ENCODE data around the gene GNAL. TPM values are rescaled to one million over a fixed set of nuclear protein-coding genes. Genes with fewer than 3 reads are reported as not detected.

Gene GNAL
- total RNA-seq, 1 donor from 2014 or later, result 2.6 TPM

GRCh38 chr18:11859903-11860407, 170.9 kb downstream of the GNAL start:
- H3K9ac ChIP-seq (ENCODE audit: low read depth in 1 of 3, low read length in 3 of 3), result no peak overlapping the region
- peak overlapping the region; percentile 49 for H3K27ac ChIP-seq (ENCODE audit: low read depth, low read length)

GRCh38 chr18:11860594-11861450, 171.8 kb downstream of the GNAL start:
- peaks cover 0 to 30% (median 22%) of the 10 kb centered on the region in 3 donors for H3K4me1 ChIP-seq (ENCODE audit: control insufficient read depth in 3 of 3, insufficient read depth in 3 of 3, low read length in 3 of 3)
- no peak overlapping the region for H3K27ac ChIP-seq (ENCODE audit: low read depth, low read length)
- H3K4me3 ChIP-seq (ENCODE audit: low read length in 3 of 3), result no peak overlapping the region
- H3K9me3 ChIP-seq (ENCODE audit: control insufficient read depth in 3 of 3, low read length in 3 of 3), result no peaks in the 10 kb centered on the region
- no peak overlapping the region for H3K9ac ChIP-seq (ENCODE audit: low read depth in 1 of 3, low read length in 3 of 3)
- H3K36me3 ChIP-seq (ENCODE audit: control insufficient read depth in 3 of 3, insufficient read depth in 3 of 3, low read length in 3 of 3), result peaks cover 4 to 17% (median 9%) of the 10 kb centered on the region in 3 donors
- H3K27me3 ChIP-seq (ENCODE audit: control insufficient read depth in 3 of 3, insufficient read depth in 3 of 3, low read length in 3 of 3), result no peaks in the 10 kb centered on the region

More at GRCh38 chr18:11859903-11860407, 170.9 kb downstream of the GNAL start:
- Histone ChIP-seq H3K27me3 (ENCODE audit: control insufficient read depth in 3 of 3, insufficient read depth in 3 of 3, low read length in 3 of 3) (no peaks in the 10 kb centered on the region), H3K36me3 (ENCODE audit: control insufficient read depth in 3 of 3, insufficient read depth in 3 of 3, low read length in 3 of 3) (peaks cover 2 to 8% (median 3%) of the 10 kb centered on the region in 3 donors), H3K4me3 (ENCODE audit: low read length in 3 of 3) (peak overlapping the region in 1 of 3 donors; percentile 14), H3K4me1 (ENCODE audit: control insufficient read depth in 3 of 3, insufficient read depth in 3 of 3, low read length in 3 of 3) (peaks cover 0 to 30% (median 23%) of the 10 kb centered on the region in 3 donors), H3K9me3 (ENCODE audit: control insufficient read depth in 3 of 3, low read length in 3 of 3) (no peaks in the 10 kb centered on the region)

- no peaks in the 10 kb centered on the region for H3K27me3 ChIP-seq (ENCODE audit: control insufficient read depth in 3 of 3, insufficient read depth in 3 of 3, low read length in 3 of 3)
- H3K27ac ChIP-seq (ENCODE audit: low read depth, low read length), result no peak overlapping the region
- no peaks in the 10 kb centered on the region for H3K9me3 ChIP-seq (ENCODE audit: control insufficient read depth in 3 of 3, low read length in 3 of 3)
- H3K4me1 ChIP-seq (ENCODE audit: control insufficient read depth in 3 of 3, insufficient read depth in 3 of 3, low read length in 3 of 3), result peaks cover 0 to 22% (median 16%) of the 10 kb centered on the region in 3 donors
- H3K36me3 ChIP-seq (ENCODE audit: control insufficient read depth in 3 of 3, insufficient read depth in 3 of 3, low read length in 3 of 3), result peaks cover 4 to 24% (median 17%) of the 10 kb centered on the region in 3 donors
- H3K4me3 ChIP-seq (ENCODE audit: low read length in 3 of 3), result no peak overlapping the region
- no peak overlapping the region for H3K9ac ChIP-seq (ENCODE audit: low read depth in 1 of 3, low read length in 3 of 3)
Observed at GRCh38 chr18:11861583-11862288, 172.7 kb downstream of the GNAL start.

DNA sequence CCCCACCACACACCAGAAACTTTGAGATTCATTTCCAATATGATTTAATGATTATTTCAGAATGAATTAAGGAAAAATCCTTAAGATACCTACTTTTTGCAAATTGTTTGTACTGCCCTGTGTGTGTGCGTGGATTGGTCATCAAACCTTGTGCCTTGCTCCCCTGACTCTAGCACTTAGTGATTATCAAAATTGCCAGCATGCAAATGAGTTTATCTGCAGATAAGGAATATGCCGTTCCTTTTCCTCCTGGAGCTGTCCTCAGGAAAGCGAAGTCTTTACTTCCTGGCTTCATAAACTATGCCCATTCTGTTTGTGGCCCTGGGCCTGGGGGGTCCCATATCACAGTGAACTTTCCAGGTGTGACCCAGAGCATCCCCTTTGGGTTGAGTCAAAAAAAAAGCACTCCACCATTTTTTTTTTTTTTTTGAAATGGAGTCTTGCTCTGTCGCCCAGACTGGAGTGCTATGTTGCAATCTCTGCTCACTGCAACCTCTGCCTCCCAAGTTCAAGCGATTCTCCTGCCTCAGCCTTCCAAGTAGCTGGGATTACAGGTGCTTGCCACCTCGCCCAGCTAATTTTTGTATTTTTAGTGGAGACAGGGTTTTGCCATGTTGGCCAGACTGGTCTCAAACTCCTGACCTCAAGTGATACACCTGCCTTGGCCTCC, 173.5 kb downstream of the GNAL start:
- no peak overlapping the region for H3K9ac ChIP-seq (ENCODE audit: low read depth in 1 of 3, low read length in 3 of 3)
- no peaks in the 10 kb centered on the region for H3K27me3 ChIP-seq (ENCODE audit: control insufficient read depth in 3 of 3, insufficient read depth in 3 of 3, low read length in 3 of 3)
- H3K27ac ChIP-seq (ENCODE audit: low read depth, low read length), result no peak overlapping the region
- peaks cover 4 to 28% (median 17%) of the 10 kb centered on the region in 3 donors for H3K36me3 ChIP-seq (ENCODE audit: control insufficient read depth in 3 of 3, insufficient read depth in 3 of 3, low read length in 3 of 3)
- peaks cover 0 to 18% (median 11%) of the 10 kb centered on the region in 3 donors for H3K4me1 ChIP-seq (ENCODE audit: control insufficient read depth in 3 of 3, insufficient read depth in 3 of 3, low read length in 3 of 3)
- H3K9me3 ChIP-seq (ENCODE audit: control insufficient read depth in 3 of 3, low read length in 3 of 3), result no peaks in the 10 kb centered on the region
- H3K4me3 ChIP-seq (ENCODE audit: low read length in 3 of 3), result no peak overlapping the region

DNA sequence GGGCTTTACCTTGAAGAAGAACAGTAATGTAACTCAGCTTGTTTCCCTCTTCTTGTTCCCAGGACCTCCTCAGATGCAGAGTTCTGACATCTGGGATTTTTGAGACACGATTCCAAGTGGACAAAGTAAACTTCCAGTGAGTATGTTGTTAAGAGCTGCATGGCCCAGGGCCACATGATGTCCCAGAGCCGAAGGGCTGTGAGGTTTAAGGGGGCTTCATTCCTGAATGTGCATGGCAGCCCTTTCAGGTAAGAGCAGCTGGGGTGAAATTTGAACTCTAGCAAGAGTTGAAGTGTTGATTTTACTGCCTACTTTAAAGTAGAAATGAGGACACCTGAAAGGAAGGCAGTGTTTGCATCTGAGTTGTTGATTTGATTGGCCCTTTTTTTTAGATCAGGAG, 175.4 kb downstream of the GNAL start:
- Histone ChIP-seq H3K4me3 (ENCODE audit: low read length in 3 of 3) (no peak overlapping the region), H3K27me3 (ENCODE audit: control insufficient read depth in 3 of 3, insufficient read depth in 3 of 3, low read length in 3 of 3) (no peaks in the 10 kb centered on the region), H3K4me1 (ENCODE audit: control insufficient read depth in 3 of 3, insufficient read depth in 3 of 3, low read length in 3 of 3) (peaks cover 0 to 13% (median 6%) of the 10 kb centered on the region in 3 donors), H3K36me3 (ENCODE audit: control insufficient read depth in 3 of 3, insufficient read depth in 3 of 3, low read length in 3 of 3) (peaks cover 4 to 36% (median 21%) of the 10 kb centered on the region in 3 donors), H3K27ac (ENCODE audit: low read depth, low read length) (no peak overlapping the region), H3K9me3 (ENCODE audit: control insufficient read depth in 3 of 3, low read length in 3 of 3) (no peaks in the 10 kb centered on the region), H3K9ac (ENCODE audit: low read depth in 1 of 3, low read length in 3 of 3) (no peak overlapping the region)

- H3K4me1 ChIP-seq (ENCODE audit: control insufficient read depth in 3 of 3, insufficient read depth in 3 of 3, low read length in 3 of 3), result peaks cover 0 to 7% (median 1%) of the 10 kb centered on the region in 3 donors
- H3K9ac ChIP-seq (ENCODE audit: low read depth in 1 of 3, low read length in 3 of 3), result no peak overlapping the region
- no peaks in the 10 kb centered on the region for H3K9me3 ChIP-seq (ENCODE audit: control insufficient read depth in 3 of 3, low read length in 3 of 3)
- H3K27me3 ChIP-seq (ENCODE audit: control insufficient read depth in 3 of 3, insufficient read depth in 3 of 3, low read length in 3 of 3), result no peaks in the 10 kb centered on the region
- peaks cover 4 to 39% (median 24%) of the 10 kb centered on the region in 3 donors for H3K36me3 ChIP-seq (ENCODE audit: control insufficient read depth in 3 of 3, insufficient read depth in 3 of 3, low read length in 3 of 3)
- no peak overlapping the region for H3K4me3 ChIP-seq (ENCODE audit: low read length in 3 of 3)
- H3K27ac ChIP-seq (ENCODE audit: low read depth, low read length), result no peak overlapping the region
Observed at GRCh38 chr18:11865071-11865470, 176.0 kb downstream of the GNAL start.

DNA sequence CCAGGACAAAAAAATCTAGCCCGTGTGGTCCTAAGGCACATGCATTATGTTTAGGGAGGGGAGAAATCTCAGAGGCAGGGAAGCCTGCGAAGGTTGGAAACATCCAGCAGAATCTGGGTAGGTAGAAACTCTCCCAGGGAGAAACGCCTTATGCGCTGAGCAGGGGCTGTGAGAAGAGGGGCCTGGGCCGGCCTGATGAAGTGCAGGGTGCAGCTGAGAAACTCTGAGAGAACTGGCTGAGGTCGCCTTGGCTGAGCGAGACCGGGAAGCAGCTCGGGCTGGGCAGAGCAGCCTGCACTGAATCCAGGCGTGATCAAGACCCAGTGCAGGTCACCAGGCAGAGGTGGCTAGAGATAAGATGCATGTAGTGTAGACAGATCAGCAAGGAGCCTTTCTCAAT, 177.3 kb downstream of the GNAL start:
- H3K4me1 ChIP-seq (ENCODE audit: control insufficient read depth in 3 of 3, insufficient read depth in 3 of 3, low read length in 3 of 3), result no peaks in the 10 kb centered on the region
- H3K36me3 ChIP-seq (ENCODE audit: control insufficient read depth in 3 of 3, insufficient read depth in 3 of 3, low read length in 3 of 3), result peaks cover 4 to 39% (median 24%) of the 10 kb centered on the region in 3 donors
- no peak overlapping the region for H3K9ac ChIP-seq (ENCODE audit: low read depth in 1 of 3, low read length in 3 of 3)

GRCh38 chr18:11866764-11867163, 177.7 kb downstream of the GNAL start:
- Histone ChIP-seq H3K9ac (ENCODE audit: low read depth in 1 of 3, low read length in 3 of 3) (no peak overlapping the region), H3K9me3 (ENCODE audit: control insufficient read depth in 3 of 3, low read length in 3 of 3) (no peaks in the 10 kb centered on the region), H3K4me3 (ENCODE audit: low read length in 3 of 3) (no peak overlapping the region), H3K27me3 (ENCODE audit: control insufficient read depth in 3 of 3, insufficient read depth in 3 of 3, low read length in 3 of 3) (no peaks in the 10 kb centered on the region), H3K4me1 (ENCODE audit: control insufficient read depth in 3 of 3, insufficient read depth in 3 of 3, low read length in 3 of 3) (no peaks in the 10 kb centered on the region), H3K36me3 (ENCODE audit: control insufficient read depth in 3 of 3, insufficient read depth in 3 of 3, low read length in 3 of 3) (peaks cover 4 to 36% (median 24%) of the 10 kb centered on the region in 3 donors), H3K27ac (ENCODE audit: low read depth, low read length) (no peak overlapping the region)

More for the DNA sequence above, 177.3 kb downstream of the GNAL start:
- Histone ChIP-seq H3K4me3 (ENCODE audit: low read length in 3 of 3) (no peak overlapping the region), H3K27me3 (ENCODE audit: control insufficient read depth in 3 of 3, insufficient read depth in 3 of 3, low read length in 3 of 3) (no peaks in the 10 kb centered on the region), H3K9me3 (ENCODE audit: control insufficient read depth in 3 of 3, low read length in 3 of 3) (no peaks in the 10 kb centered on the region), H3K27ac (ENCODE audit: low read depth, low read length) (no peak overlapping the region)

GRCh38 chr18:11868230-11868629, 179.2 kb downstream of the GNAL start:
- Histone ChIP-seq H3K27me3 (ENCODE audit: control insufficient read depth in 3 of 3, insufficient read depth in 3 of 3, low read length in 3 of 3) (no peaks in the 10 kb centered on the region), H3K36me3 (ENCODE audit: control insufficient read depth in 3 of 3, insufficient read depth in 3 of 3, low read length in 3 of 3) (peaks cover 7 to 41% (median 27%) of the 10 kb centered on the region in 3 donors), H3K9me3 (ENCODE audit: control insufficient read depth in 3 of 3, low read length in 3 of 3) (no peaks in the 10 kb centered on the region), H3K27ac (ENCODE audit: low read depth, low read length) (no peak overlapping the region), H3K9ac (ENCODE audit: low read depth in 1 of 3, low read length in 3 of 3) (no peak overlapping the region), H3K4me1 (ENCODE audit: control insufficient read depth in 3 of 3, insufficient read depth in 3 of 3, low read length in 3 of 3) (peaks cover 4 to 9% (median 8%) of the 10 kb centered on the region in 3 donors), H3K4me3 (ENCODE audit: low read length in 3 of 3) (no peak overlapping the region)

Data from skeletal muscle tissue (tissue), 4 donors.